Neural cell (in vitro differentiated cells): ENCODE data around the gene DZIP3.
A peak's percentile ranks its signal among the peaks of the same experiment; 100 is the strongest.

Experiments
- CTCF ChIP-seq: fragments of 450-650 bp; IDR thresholded peaks from 2 replicates; pipeline ENCODE4 v1.5.1; 2014; ENCODE audit warnings: antibody characterized with exemption, mild to moderate bottlenecking, moderate library complexity; ENCODE audit not compliant: poor library complexity, severe bottlenecking
- RAD21 ChIP-seq: fragments of 450-650 bp; conservative IDR thresholded peaks from 2 replicates; pipeline ENCODE4 v1.6.1; 2014; ENCODE audit warnings: antibody characterized with exemption, mild to moderate bottlenecking, moderate library complexity

GRCh38 chr3:108662142-108662738, 72.7 kb downstream of the DZIP3 start:
- TF ChIP-seq RAD21 (peak; percentile 92), CTCF (peak; percentile 89)
